ENCODE measurements around the gene TTBK1. TPM values are rescaled to one million over a fixed set of nuclear protein-coding genes. Genes with fewer than 3 reads are reported as not detected.

TTBK1 gene
- total and polyA plus RNA-seq, 2 of the 4 experiments (the other 2 are of a cell fraction) = 0.02 TPM; not detected in 1

- no peaks in the 10 kb centered on the region for H3K27me3 ChIP-seq (ENCODE audit: control insufficient read depth, insufficient read depth, low read length)
- dilution Hi-C loops (cut with HindIII; ENCODE audit: low sequenced_read_pairs, unreplicated experiment) (no loop called here), in situ Hi-C loops (cut with MboI; ENCODE audit: low sequenced_read_pairs) (no loop called here), intact Hi-C loops (cut with micrococcal nuclease) (no loop called here)
- 93% methylated on average over 13 of the region's 23 CpGs; no CpG with 5 or more reads in 1 of the 2 experiments for WGBS, 2 experiments (ENCODE audit: extremely low coverage in 2 of 2, insufficient read length in 1 of 2)
- H3K9me1 ChIP-seq (ENCODE audit: insufficient read depth, low read length) = no peaks in the 10 kb centered on the region; the same call in 1 of the 2 replicates
- H3K23ac ChIP-seq (ENCODE audit: low read depth, low read length) = no peak overlapping the region
- POLR2A ChIA-PET (ENCODE audit: unreplicated experiment) = no interaction called here
- H2BK20ac ChIP-seq (ENCODE audit: low read depth, low read length) = no peak overlapping the region
- CTCF ChIA-PET = no interaction called here
- H3K79me1 ChIP-seq (ENCODE audit: low read depth in 1 of 2, low read length in 2 of 2) = no peaks in the 10 kb centered on the region
- H3K18ac ChIP-seq (ENCODE audit: low read depth, low read length) = no peak overlapping the region
- H3K14ac ChIP-seq (replicated peaks; ENCODE audit: low read depth, low read length) = no peak overlapping the region
- H4K91ac ChIP-seq (ENCODE audit: insufficient read depth, low read depth, low read length) = no peak overlapping the region
- no peaks in the 10 kb centered on the region; the same call in 1 of the 2 replicates for H3K9me3 ChIP-seq (ENCODE audit: control insufficient read depth, insufficient read depth, low read length)
- no TSS peak for BruUV-seq (replicated peaks)
- no peak overlapping the region for H3K27ac ChIP-seq (ENCODE audit: insufficient read depth, low read length)
- ATAC-seq (ENCODE audit: low read depth) (no peak), DNase-seq (no peak)
- H4K5ac ChIP-seq (ENCODE audit: low read depth, low read length) = no peak overlapping the region
- TF ChIP-seq BHLHE40 (IDR thresholded peaks at IDR 0.05; ENCODE audit: low read depth, low read length) (no peak), CHD1 (IDR thresholded peaks at IDR 0.05; ENCODE audit: low read depth, low read length) (no peak), RCOR1 (IDR thresholded peaks at IDR 0.05; ENCODE audit: insufficient replicate concordance, low read length) (no peak), ELK1 (IDR thresholded peaks at IDR 0.05; ENCODE audit: borderline replicate concordance, low read depth, low read length) (no peak), RFX5 (IDR thresholded peaks at IDR 0.05; ENCODE audit: low read depth, low read length) (no peak), MAZ (IDR thresholded peaks at IDR 0.05; ENCODE audit: borderline replicate concordance, low read depth, low read length) (no peak), RAD21 (IDR thresholded peaks at IDR 0.05; ENCODE audit: low read length) (no peak), NFE2L2 (IDR thresholded peaks at IDR 0.05; ENCODE audit: low read depth, low read length) (no peak), FOS (IDR thresholded peaks at IDR 0.05; ENCODE audit: low read depth, low read length) (no peak), MAFK (IDR thresholded peaks at IDR 0.05; ENCODE audit: low read depth, low read length) (no peak)
- no peak overlapping the region for H2AK9ac ChIP-seq (replicated peaks; ENCODE audit: low read depth, low read length, poor library complexity)
- no peak overlapping the region for H2BK120ac ChIP-seq (ENCODE audit: low read depth, low read length)
- H2AK5ac ChIP-seq (ENCODE audit: low read depth, low read length) = no peak overlapping the region
- H4K20me1 ChIP-seq (ENCODE audit: insufficient read depth, low read length) = no peaks in the 10 kb centered on the region
- H4K8ac ChIP-seq (ENCODE audit: low read depth in 2 of 2, low read length in 2 of 2) = no peak overlapping the region
- peaks cover 29% of the 10 kb centered on the region for H3K36me3 ChIP-seq (ENCODE audit: control insufficient read depth, insufficient read depth, low read length)
- no peak overlapping the region for H3K9ac ChIP-seq (ENCODE audit: low read depth, low read length)
- peak overlapping the region; percentile 11 for H2AFZ ChIP-seq (replicated peaks; ENCODE audit: low read length, poor library complexity)
- no peak overlapping the region for H2BK5ac ChIP-seq (ENCODE audit: low read depth, low read length, poor library complexity, severe bottlenecking)
- no peaks in the 10 kb centered on the region for H3K4me1 ChIP-seq (ENCODE audit: control insufficient read depth, insufficient read depth, low read length)
- no peak overlapping the region for H3K4me3 ChIP-seq (ENCODE audit: insufficient read depth, low read depth, low read length)
- H3K56ac ChIP-seq (ENCODE audit: extremely low read depth, insufficient read depth, low read length) = no peak overlapping the region
- no peak overlapping the region for H3K4me2 ChIP-seq (ENCODE audit: low read depth, low read length)
- no peak overlapping the region for H2BK15ac ChIP-seq (ENCODE audit: low read depth, low read length)
- H3K4ac ChIP-seq (ENCODE audit: low read depth, low read length) = no peak overlapping the region
These were observed 38.8 kb upstream of the TTBK1 start for GRCh38 chr6:43204271-43205105.
